ENCODE results near the gene DOHH.

- no peak for TF ChIP-seq POLR2A (IDR thresholded peaks at IDR 0.05; ENCODE audit: low read depth, low read length)
- no peak for TF ChIP-seq TAF1 (IDR thresholded peaks at IDR 0.05; ENCODE audit: borderline replicate concordance, low read depth, low read length)
Measured at GRCh38 chr19:3514930-3515329, 14.5 kb upstream of the DOHH start.

Data from GM12892 (cell line).